Measurements from ENCODE around the gene USH1C.

DNA sequence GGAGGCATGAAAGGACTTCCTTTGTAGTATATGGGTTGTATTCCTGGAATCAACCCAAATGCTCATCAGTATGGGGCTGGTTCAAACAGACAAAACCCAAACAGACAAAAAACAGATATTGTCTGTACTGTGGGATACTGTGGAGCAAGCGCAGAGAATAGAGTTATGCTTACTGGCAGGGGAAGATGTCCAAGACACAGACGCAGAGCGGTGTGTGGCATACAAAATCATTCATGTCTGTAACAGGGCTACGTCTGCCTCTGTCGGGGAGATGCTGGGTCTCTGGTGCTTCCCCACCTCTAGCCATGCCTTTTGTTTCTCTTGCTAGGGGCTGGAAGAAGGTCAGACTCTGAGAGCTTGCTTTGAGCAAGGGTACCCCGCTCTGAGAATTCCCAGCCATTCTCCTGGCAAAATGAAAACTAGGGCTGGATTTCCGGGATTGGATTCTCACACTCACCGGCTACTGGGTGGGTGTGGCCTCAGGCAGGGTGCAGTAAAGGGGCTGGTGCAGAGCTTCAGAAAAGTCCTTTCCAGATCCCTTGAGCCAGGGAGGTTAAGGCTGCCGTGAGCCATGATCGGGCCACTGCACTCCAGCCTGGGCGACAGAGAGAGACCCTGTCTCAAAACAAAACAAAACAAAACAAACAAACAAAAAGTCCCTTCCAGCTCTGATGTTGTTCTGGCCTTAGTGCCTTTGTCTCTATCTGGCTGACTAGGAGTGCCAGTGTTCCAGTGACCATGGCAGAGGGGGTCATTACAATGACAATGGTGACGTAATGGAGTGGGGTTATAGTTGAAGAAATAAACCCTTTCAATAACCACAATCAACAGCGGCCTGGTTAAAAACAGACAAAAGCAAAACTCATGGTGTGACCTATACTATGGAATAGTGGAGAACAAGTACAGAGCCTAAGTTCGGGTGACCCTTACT is 64.7 kb downstream of the USH1C start:
- TF ChIP-seq, protein P1, sequence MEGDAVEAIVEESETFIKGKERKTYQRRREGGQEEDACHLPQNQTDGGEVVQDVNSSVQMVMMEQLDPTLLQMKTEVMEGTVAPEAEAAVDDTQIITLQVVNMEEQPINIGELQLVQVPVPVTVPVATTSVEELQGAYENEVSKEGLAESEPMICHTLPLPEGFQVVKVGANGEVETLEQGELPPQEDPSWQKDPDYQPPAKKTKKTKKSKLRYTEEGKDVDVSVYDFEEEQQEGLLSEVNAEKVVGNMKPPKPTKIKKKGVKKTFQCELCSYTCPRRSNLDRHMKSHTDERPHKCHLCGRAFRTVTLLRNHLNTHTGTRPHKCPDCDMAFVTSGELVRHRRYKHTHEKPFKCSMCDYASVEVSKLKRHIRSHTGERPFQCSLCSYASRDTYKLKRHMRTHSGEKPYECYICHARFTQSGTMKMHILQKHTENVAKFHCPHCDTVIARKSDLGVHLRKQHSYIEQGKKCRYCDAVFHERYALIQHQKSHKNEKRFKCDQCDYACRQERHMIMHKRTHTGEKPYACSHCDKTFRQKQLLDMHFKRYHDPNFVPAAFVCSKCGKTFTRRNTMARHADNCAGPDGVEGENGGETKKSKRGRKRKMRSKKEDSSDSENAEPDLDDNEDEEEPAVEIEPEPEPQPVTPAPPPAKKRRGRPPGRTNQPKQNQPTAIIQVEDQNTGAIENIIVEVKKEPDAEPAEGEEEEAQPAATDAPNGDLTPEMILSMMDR (IDR thresholded peaks at IDR 0.05; ENCODE audit: low read length), result no peak
- no peak for TF ChIP-seq EZH2 (optimal IDR thresholded peaks at IDR 0.05; ENCODE audit: low read depth, low read length)
- no peak for TF ChIP-seq EZH2phosphoT487 (IDR thresholded peaks at IDR 0.05; ENCODE audit: low read length)

Data from MM.1S (cell line).